HCT116 (cell line): ENCODE measurements around the gene AGPAT3. TPM values are rescaled to one million over a fixed set of nuclear protein-coding genes. Genes with fewer than 3 reads are reported as not detected.

Experiments
- ATAC-seq: fragments of 200-7000 bp; cut with Tn5 transposase; 2 replicates; pipeline ENCODE4 v1.9.1; 2020; ENCODE audit warnings: mild to moderate bottlenecking, moderate library complexity
- BruUV-seq: library from RNA; stranded (reverse); fragments of 400-500 nt; replicated peaks from 2 replicates; lab custom pipeline; 2021; lab: Mats Ljungman, UMichigan
- CTCF ChIA-PET: fragments of 300-600 bp; sonication (Branson Sonifier 250); formaldehyde crosslinking; loops from one replicate; lab custom pipeline; 2021; ENCODE audit warnings: antibody characterized with exemption; lab: Charles Lee
- POLR2A ChIA-PET: fragments of 300-600, 350-600 bp; sonication (Branson Sonifier 250); formaldehyde crosslinking; loops from one replicate; lab custom pipeline; 2021; ENCODE audit warnings: antibody characterized with exemption; lab: Charles Lee
- RAD21 ChIA-PET, 2 experiments: fragments of 300-600 bp; sonication (Branson Sonifier 250); formaldehyde crosslinking; loops; one replicate each; lab custom pipeline; 2023; ENCODE audit warnings: low total read pairs in 2 of 2; ENCODE audit not compliant: uncharacterized antibody in 2 of 2, unreplicated experiment in 2 of 2, low non-redundant PET in 1 of 2; lab: Charles Lee
- DNase-seq: peaks from one replicate; pipeline ENCODE4 v3.0.0-alpha.2; 2010; ENCODE audit warnings: low read depth, low spot score
- H2AFZ ChIP-seq: fragments of 200-600 bp; shearing (Covaris generic), sonication (generic); 2 replicates; pipeline ENCODE4 v1.6.1; 2017; ENCODE audit warnings: low read depth, mixed run types, mixed read lengths, antibody characterized with exemption, low read length; ENCODE audit not compliant: poor library complexity, severe bottlenecking
- H3K27ac ChIP-seq: 2 replicates; pipeline ENCODE4 v1.5.1; 2012; ENCODE audit warnings: low read depth, low read length
- H3K27me3 ChIP-seq: fragments of 200-600 bp; sonication (generic); 2 replicates; pipeline ENCODE4 v1.6.1; 2016; ENCODE audit warnings: mixed run types, low read length, mixed read lengths; ENCODE audit not compliant: insufficient read depth
- H3K36me3 ChIP-seq, 2 experiments: fragments of 200-500 bp in 1 of 2; fragments of 200-600 bp in 1 of 2; sonication (Bioruptor generic) in 1 of 2; sonication (generic) in 1 of 2; 2 replicates each; pipeline versions ENCODE4 v1.5.1 to v1.6.1; 2014 to 2016; ENCODE audit warnings: low read length in 2 of 2, inconsistent platforms in 1 of 2, mixed read lengths in 1 of 2, mixed run types in 1 of 2; ENCODE audit not compliant: insufficient read depth in 2 of 2, control insufficient read depth in 1 of 2
- H3K4me1 ChIP-seq, 2 experiments: fragments of 200-600 bp in 1 of 2; sonication (generic) in 1 of 2; 2 replicates each; pipeline versions ENCODE4 v1.5.1 to v1.6.1; 2012 to 2017; ENCODE audit warnings: low read length in 2 of 2, inconsistent platforms in 1 of 2, mild to moderate bottlenecking in 1 of 2, mixed read lengths in 1 of 2, mixed run types in 1 of 2, moderate library complexity in 1 of 2; ENCODE audit not compliant: insufficient read depth in 2 of 2, control insufficient read depth in 1 of 2
- H3K4me2 ChIP-seq: fragments of 200-600 bp; sonication (generic); 2 replicates; pipeline ENCODE4 v1.6.1; 2017; ENCODE audit warnings: mixed run types, low read length, mixed read lengths
- H3K4me3 ChIP-seq, 2 experiments: fragments of 200-600 bp in 1 of 2; sonication (generic) in 1 of 2; replicated peaks in 1 of 2; 2 replicates each; pipeline ENCODE4 v1.5.1; 2011 to 2016; ENCODE audit warnings: low read length in 2 of 2, control low read depth in 1 of 2, low read depth in 1 of 2, mild to moderate bottlenecking in 1 of 2, mixed read lengths in 1 of 2, mixed run types in 1 of 2
- H3K79me2 ChIP-seq: fragments of 200-600 bp; sonication (generic); 2 replicates; pipeline ENCODE4 v1.6.1; 2017; ENCODE audit warnings: mild to moderate bottlenecking, mixed run types, low read length, moderate library complexity, mixed read lengths; ENCODE audit not compliant: insufficient read depth
- H3K9ac ChIP-seq: fragments of 200-600 bp; sonication (generic); 2 replicates; pipeline ENCODE4 v1.6.1; 2016; ENCODE audit warnings: low read length, mixed read lengths
- H3K9me2 ChIP-seq: fragments of 200-600 bp; sonication (generic), shearing (Covaris generic); 2 replicates; pipeline ENCODE4 v1.6.1; 2017; ENCODE audit warnings: mixed run types, mild to moderate bottlenecking, moderate library complexity; ENCODE audit not compliant: insufficient read depth
- H3K9me3 ChIP-seq, 2 experiments: fragments of 200-500 bp in 1 of 2; fragments of 200-600 bp in 1 of 2; sonication (Bioruptor generic) in 1 of 2; sonication (generic) in 1 of 2; 2 replicates each; pipeline ENCODE4 v1.6.1; 2014 to 2017; ENCODE audit warnings: low read length in 2 of 2, mixed read lengths in 2 of 2, inconsistent platforms in 1 of 2, low read depth in 1 of 2, mild to moderate bottlenecking in 1 of 2, mixed run types in 1 of 2, moderate library complexity in 1 of 2; ENCODE audit not compliant: control insufficient read depth in 1 of 2, insufficient read depth in 1 of 2
- H4K20me1 ChIP-seq: fragments of 200-600 bp; sonication (generic), shearing (Covaris generic); 2 replicates; pipeline ENCODE4 v1.6.1; 2017; ENCODE audit warnings: mixed run types, mild to moderate bottlenecking, moderate library complexity; ENCODE audit not compliant: insufficient read depth
- EGR1 ChIP-seq: IDR thresholded peaks from 2 replicates; pipeline ENCODE4 v1.6.1; 2012; ENCODE audit warnings: low read depth
- POLR2A ChIP-seq: IDR thresholded peaks from 2 replicates; pipeline ENCODE4 v1.7.0; 2011; ENCODE audit warnings: borderline replicate concordance; ENCODE audit not compliant: insufficient read depth, insufficient read length; ENCODE audit errors: extremely low read depth
- POLR2AphosphoS5 ChIP-seq: IDR thresholded peaks from 2 replicates; pipeline ENCODE4 v1.6.1; 2011; ENCODE audit warnings: mild to moderate bottlenecking, low read depth, low read length, moderate library complexity
- RAD21 ChIP-seq: IDR thresholded peaks from 2 replicates; pipeline ENCODE4 v1.6.1; 2012; ENCODE audit warnings: low read depth, mild to moderate bottlenecking
- SIN3A ChIP-seq: IDR thresholded peaks from 2 replicates; pipeline ENCODE4 v1.6.1; 2012; ENCODE audit warnings: low read depth
- TCF7L2 ChIP-seq: IDR thresholded peaks from 2 replicates; pipeline ENCODE4 v1.7.0; 2011; ENCODE audit warnings: borderline replicate concordance, inconsistent platforms; ENCODE audit not compliant: insufficient read depth, insufficient read length; ENCODE audit errors: extremely low read depth
- YY1 ChIP-seq: IDR thresholded peaks from 2 replicates; pipeline ENCODE4 v1.6.1; 2011; ENCODE audit warnings: low read length, low read depth, moderate library complexity, mild to moderate bottlenecking; ENCODE audit not compliant: insufficient replicate concordance; ENCODE audit errors: extremely low read depth
- ZFX ChIP-seq: fragments of 450-650 bp; IDR thresholded peaks from 2 replicates; pipeline ENCODE4 v1.6.1; 2017
- ZNF274 ChIP-seq: fragments of 200-500 bp; sonication (Bioruptor generic); IDR thresholded peaks from 2 replicates; pipeline ENCODE4 v1.6.1; 2014; ENCODE audit warnings: mild to moderate bottlenecking, low read depth, low read length, inconsistent platforms
- intact Hi-C: fragments of 100-400 bp; cut with micrococcal nuclease; formaldehyde crosslinking; loops from 2 replicates; pipeline ENCODE4 v1.10.0; 2022
- total RNA-seq: library from RNA; stranded (reverse); gene quantifications from one replicate; pipeline ENCODE4 v1.2.1, GENCODE V29; 2021; ENCODE audit not compliant: unreplicated experiment
- TF ChIP-seq, protein P1 (sequence below): IDR thresholded peaks from 2 replicates; pipeline ENCODE4 v1.6.1; 2012
- TF ChIP-seq, protein P2 (sequence below): IDR thresholded peaks from 2 replicates; pipeline ENCODE4 v1.6.1; 2012

Gene AGPAT3
- total RNA-seq, 1 experiment from 2014 or later = 54.1 TPM

DNA sequence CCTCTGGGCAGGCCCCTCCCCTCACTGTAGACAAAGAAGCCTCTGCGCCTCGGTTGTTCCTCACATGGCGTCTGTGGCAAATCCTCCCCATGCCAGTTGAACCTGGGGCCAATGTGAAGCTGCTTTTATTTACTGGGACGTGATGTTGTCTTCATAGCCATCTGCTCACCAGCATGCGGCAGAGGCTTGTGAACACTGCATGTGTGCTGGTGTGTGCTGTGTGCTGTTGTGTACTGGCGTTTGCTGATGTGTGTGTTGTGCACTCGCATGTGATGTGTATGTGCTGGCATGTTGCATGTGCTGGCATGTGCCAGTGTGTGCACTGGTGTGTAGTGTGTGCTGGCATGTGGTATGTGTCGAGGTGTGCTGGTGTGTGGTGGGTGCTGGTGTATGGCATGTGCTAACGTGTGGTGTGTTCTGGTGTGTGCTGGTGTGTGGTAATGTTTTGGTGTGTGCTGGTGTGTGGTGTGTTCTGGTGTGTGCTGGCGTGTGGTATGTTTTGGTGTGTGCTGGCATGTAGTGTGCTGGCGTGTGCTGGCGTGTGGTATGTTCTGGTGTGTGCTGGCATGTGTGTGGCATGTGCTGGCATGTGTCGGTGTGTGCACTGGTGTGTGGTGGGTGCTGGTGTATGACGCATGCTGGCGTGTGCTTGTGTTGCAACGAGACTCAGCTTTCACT, 109.9 kb downstream of the AGPAT3 start:
- Histone ChIP-seq H3K4me1 (no peaks in the 10 kb centered on the region; a peak in 1 of 4 replicates), H3K36me3 (no peaks in the 10 kb centered on the region), H3K9me2 (no peaks in the 10 kb centered on the region), H3K79me2 (no peaks in the 10 kb centered on the region), H3K27me3 (no peaks in the 10 kb centered on the region), H2AFZ (no peak overlapping the region), H3K9ac (no peak overlapping the region), H3K27ac (no peak overlapping the region; the same call in 1 of the 2 replicates), H3K4me3 (no peak overlapping the region), H3K4me2 (no peak overlapping the region), H4K20me1 (no peaks in the 10 kb centered on the region)
- POLR2A ChIA-PET = no interaction called here
- intact Hi-C loops = loop anchor here (1.0 kb wide), 1 partner anchor 165 kb away; no protein-coding TSS in a partner anchor
- DNase-seq = no peak
- BruUV-seq = no TSS peak
- RAD21 ChIA-PET = interaction anchor here in 1 of 2 experiments (1.0 kb wide), 1 partner anchor 164 kb away, joined by 3 read pairs; no protein-coding TSS in a partner anchor
- CTCF ChIA-PET = interaction anchor here (0.6 to 1.3 kb wide), 7 partner anchors 11 to 166 kb away, joined by 3 to 7 read pairs (median 5); no protein-coding TSS in a partner anchor
- TF ChIP-seq ZNF274 (no peak), YY1 (no peak), SIN3A (no peak), POLR2AphosphoS5 (no peak), RAD21 (no peak), POLR2A (no peak), EGR1 (no peak), TCF7L2 (no peak), ZFX (no peak)
- TF ChIP-seq, protein P1, sequence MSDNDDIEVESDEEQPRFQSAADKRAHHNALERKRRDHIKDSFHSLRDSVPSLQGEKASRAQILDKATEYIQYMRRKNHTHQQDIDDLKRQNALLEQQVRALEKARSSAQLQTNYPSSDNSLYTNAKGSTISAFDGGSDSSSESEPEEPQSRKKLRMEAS = no peak
- TF ChIP-seq, protein P2, sequence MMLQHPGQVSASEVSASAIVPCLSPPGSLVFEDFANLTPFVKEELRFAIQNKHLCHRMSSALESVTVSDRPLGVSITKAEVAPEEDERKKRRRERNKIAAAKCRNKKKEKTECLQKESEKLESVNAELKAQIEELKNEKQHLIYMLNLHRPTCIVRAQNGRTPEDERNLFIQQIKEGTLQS = no peak
- TF ChIP-seq, all 23 proteins: peak for 0
- H3K9me3 ChIP-seq = no peaks in the 10 kb centered on the region
- peak; percentile 37 for ATAC-seq
